HAP-1 (cell line): ENCODE measurements around the gene ARAP3.
A peak's percentile ranks its signal among the peaks of the same experiment; 100 is the strongest.
"Not testable (repeated sequence)": the region's sequence is repeated elsewhere in the genome, so short reads cannot be mapped to it uniquely, and the experiment has no call there.

Experiments used
- DNase-seq, 2 experiments: peaks; one replicate each; pipeline ENCODE4 v3.0.0-alpha.2; 2016 to 2020; ENCODE audit warnings: low spot score in 2 of 2
- H3K27me3 ChIP-seq: fragments of 250-450 bp; sonication (Bioruptor Pico); 2 replicates; pipeline ENCODE4 v1.5.1; 2020; ENCODE audit warnings: low read depth, mild to moderate bottlenecking, moderate library complexity
- H3K36me3 ChIP-seq: fragments of 250-450 bp; sonication (Bioruptor Pico); replicated peaks from 2 replicates; pipeline ENCODE4 v1.5.1; 2020; ENCODE audit warnings: mild to moderate bottlenecking
- H3K4me1 ChIP-seq: fragments of 250-450 bp; sonication (Bioruptor Pico); 2 replicates; pipeline ENCODE4 v1.5.1; 2020; ENCODE audit warnings: mild to moderate bottlenecking
- H3K4me3 ChIP-seq: fragments of 250-450 bp; sonication (Bioruptor Pico); 2 replicates; pipeline ENCODE4 v1.5.1; 2020; ENCODE audit warnings: mild to moderate bottlenecking, moderate library complexity
- H3K9me3 ChIP-seq: fragments of 250-450 bp; sonication (Bioruptor Pico); 2 replicates; pipeline ENCODE4 v1.5.1; 2020; ENCODE audit warnings: mild to moderate bottlenecking, moderate library complexity
- in situ Hi-C: fragments of 300-500 bp; cut with MboI; formaldehyde crosslinking; loops from 3 replicates; pipeline ENCODE4 v1.14.3; 2020; ENCODE audit warnings: low sequenced_read_pairs, inconsistent platforms, mixed read lengths

ARAP3 gene

GRCh38 chr5:141618804-141619554 is 63.1 kb downstream of the ARAP3 start, which contains the start of gene DIAPH1:
Gene DIAPH1 (minus strand): TSS chr5:141619000. CDS start chr5:141618914, 86 bp downstream.
- Histone ChIP-seq H3K27me3 (no peaks in the 10 kb centered on the region), H3K36me3 (peaks cover 37% of the 10 kb centered on the region), H3K9me3 (no peaks in the 10 kb centered on the region), H3K4me1 (peaks cover 24% of the 10 kb centered on the region), H3K4me3 (peak within 1 kb of the TSS; percentile 95)
- in situ Hi-C loops = no loop called here
- peak; percentile 92 to 98 for DNase-seq

DNA sequence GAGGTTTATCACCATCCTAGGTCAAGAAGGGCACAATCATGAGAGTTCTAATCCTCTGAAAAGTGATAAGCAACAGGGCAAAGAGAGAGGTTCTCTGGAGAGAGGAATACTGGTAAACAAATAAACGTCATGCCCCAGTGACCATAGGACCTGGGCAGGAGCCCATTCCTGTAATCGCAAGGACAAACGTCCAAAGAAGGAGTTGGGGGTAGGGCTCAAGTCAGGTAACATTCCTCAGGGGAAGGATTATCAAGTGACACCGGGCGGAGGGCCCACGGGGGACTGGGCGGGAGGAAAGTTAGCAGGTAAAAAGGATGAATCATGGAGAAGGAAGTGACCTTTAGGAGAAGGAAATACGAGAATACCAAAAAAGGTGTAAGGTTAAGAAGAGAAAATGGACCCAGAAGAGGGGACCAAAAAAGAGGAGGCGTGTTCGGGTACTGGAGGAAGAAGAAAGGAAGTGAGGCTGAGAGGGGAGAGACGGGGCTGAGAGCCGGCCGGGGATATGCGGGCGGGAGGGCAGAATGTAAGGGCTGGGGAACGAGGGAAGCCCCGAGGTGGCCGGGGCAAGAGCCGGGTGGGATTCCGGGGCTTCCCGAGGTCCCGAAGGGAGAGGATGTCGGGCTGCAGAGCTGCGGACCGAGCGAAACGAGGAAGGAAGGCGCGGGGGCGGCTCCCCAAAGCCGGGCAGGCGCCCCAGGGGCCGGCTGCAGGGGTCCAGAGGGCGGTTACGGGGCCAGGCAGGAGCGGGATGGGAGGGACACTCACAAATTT is 63.8 kb downstream of the ARAP3 start:
- H3K36me3 ChIP-seq = peaks cover 31% of the 10 kb centered on the region
- H3K4me3 ChIP-seq = peak overlapping the region; percentile 95
- no peaks in the 10 kb centered on the region for H3K9me3 ChIP-seq
- H3K4me1 ChIP-seq = peaks cover 26% of the 10 kb centered on the region
- in situ Hi-C loops = no loop called here
- H3K27me3 ChIP-seq = no peaks in the 10 kb centered on the region
- peak; percentile 40 to 81 for DNase-seq

- peak overlapping the region; percentile 95 for H3K4me3 ChIP-seq
- peaks cover 25% of the 10 kb centered on the region for H3K36me3 ChIP-seq
- peaks cover 28% of the 10 kb centered on the region for H3K4me1 ChIP-seq
- no peaks in the 10 kb centered on the region for H3K27me3 ChIP-seq
- DNase-seq = peak; percentile 31 to 40
- in situ Hi-C loops = no loop called here
- H3K9me3 ChIP-seq = no peaks in the 10 kb centered on the region
These were observed 64.4 kb downstream of the ARAP3 start for GRCh38 chr5:141617682-141618029.

DNA sequence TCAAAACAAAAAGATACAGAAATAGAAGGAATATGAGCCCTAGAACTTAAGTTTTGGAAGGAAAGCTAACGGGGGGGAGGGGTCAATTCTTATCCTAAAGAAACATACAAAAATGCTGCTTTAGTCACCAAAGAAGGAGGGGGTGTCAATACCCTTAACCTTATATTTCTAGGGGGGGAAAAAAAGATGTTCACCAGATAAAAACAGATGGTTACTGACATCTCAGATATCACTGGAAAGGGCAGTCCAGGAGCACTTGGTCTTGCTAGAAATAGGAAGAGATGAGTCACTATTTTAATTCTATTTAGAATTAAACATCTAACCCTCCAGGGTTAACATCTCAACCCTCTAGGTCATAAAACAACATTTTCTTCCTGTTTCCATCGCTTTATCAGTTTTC is 64.9 kb downstream of the ARAP3 start:
- Histone ChIP-seq H3K4me3 (peak overlapping the region; percentile 95), H3K4me1 (peaks cover 28% of the 10 kb centered on the region), H3K36me3 (peaks cover 24% of the 10 kb centered on the region), H3K27me3 (no peaks in the 10 kb centered on the region), H3K9me3 (no peaks in the 10 kb centered on the region)
- no peak for DNase-seq
- in situ Hi-C loops = no loop called here

- no peak for DNase-seq
- in situ Hi-C loops = no loop called here
- no peaks in the 10 kb centered on the region for H3K27me3 ChIP-seq
- peaks cover 17% of the 10 kb centered on the region for H3K36me3 ChIP-seq
- H3K4me1 ChIP-seq = peaks cover 28% of the 10 kb centered on the region
- no peaks in the 10 kb centered on the region for H3K9me3 ChIP-seq
- peak overlapping the region; percentile 9 for H3K4me3 ChIP-seq
These were observed 65.9 kb downstream of the ARAP3 start for GRCh38 chr5:141615991-141616720.

DNA sequence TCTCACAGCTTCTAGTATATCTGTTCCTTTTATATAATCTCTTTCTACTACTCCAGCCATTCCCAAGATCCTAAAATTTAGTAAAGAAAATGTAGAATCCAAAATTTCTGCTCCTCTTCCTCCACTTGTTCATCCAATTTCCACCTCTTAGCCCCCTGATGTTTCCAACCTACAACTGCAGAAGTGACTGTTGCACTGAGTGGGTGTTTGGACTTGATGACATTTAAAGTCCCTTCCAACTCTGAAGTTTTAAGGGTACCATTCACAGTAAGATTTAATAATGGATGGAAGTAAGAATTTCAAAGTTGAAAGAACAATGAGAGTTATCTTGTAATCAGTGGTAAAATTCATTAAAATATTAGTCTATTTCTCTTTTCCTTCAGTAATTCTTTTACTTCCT is 68.7 kb downstream of the ARAP3 start:
- no peak overlapping the region for H3K4me3 ChIP-seq
- no peaks in the 10 kb centered on the region for H3K9me3 ChIP-seq
- H3K27me3 ChIP-seq = no peaks in the 10 kb centered on the region
- peaks cover 23% of the 10 kb centered on the region for H3K4me1 ChIP-seq
- in situ Hi-C loops = no loop called here
- DNase-seq = no peak
- no peaks in the 10 kb centered on the region; the same call in none of the 2 replicates for H3K36me3 ChIP-seq

DNA sequence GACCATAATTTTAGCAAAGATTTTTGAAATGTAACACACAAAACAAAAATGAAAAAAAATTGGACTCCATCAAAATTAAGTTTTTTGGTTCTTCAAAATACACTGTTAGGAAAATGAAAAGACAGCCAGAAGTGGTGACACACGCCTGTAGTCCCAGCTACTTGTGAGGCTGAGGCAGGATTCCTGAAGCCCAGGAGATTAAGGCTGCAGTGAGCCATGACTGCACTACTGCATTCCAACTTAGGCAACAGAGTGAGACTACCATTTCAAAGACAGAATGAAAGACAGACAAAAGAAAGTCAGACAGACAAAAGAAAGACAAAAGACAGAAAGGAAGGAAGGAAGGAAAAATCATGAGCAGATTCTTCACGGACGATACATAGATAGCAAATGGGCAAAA is 70.7 kb downstream of the ARAP3 start:
- in situ Hi-C loops = no loop called here
- Histone ChIP-seq H3K9me3 (no peaks in the 10 kb centered on the region), H3K4me1 (peaks cover 11% of the 10 kb centered on the region), H3K4me3 (no peak overlapping the region), H3K27me3 (no peaks in the 10 kb centered on the region), H3K36me3 (no peaks in the 10 kb centered on the region)
- DNase-seq = no peak

- H3K4me3 ChIP-seq, in situ Hi-C loops: not testable (repeated sequence)
These were observed 72.1 kb downstream of the ARAP3 start for GRCh38 chr5:141609921-141610320.

GRCh38 chr5:141609044-141609443 is 73.0 kb downstream of the ARAP3 start:
- no peak for DNase-seq
- no peaks in the 10 kb centered on the region for H3K36me3 ChIP-seq
- peaks cover 16% of the 10 kb centered on the region for H3K4me1 ChIP-seq
- H3K9me3 ChIP-seq = no peaks in the 10 kb centered on the region
- H3K27me3 ChIP-seq = no peaks in the 10 kb centered on the region
- no peak overlapping the region for H3K4me3 ChIP-seq
- in situ Hi-C loops = no loop called here

More at GRCh38 chr5:141609921-141610320, 72.1 kb downstream of the ARAP3 start:
- H3K4me1 ChIP-seq, DNase-seq, H3K9me3 ChIP-seq, H3K27me3 ChIP-seq, H3K36me3 ChIP-seq: not testable (repeated sequence)

DNA sequence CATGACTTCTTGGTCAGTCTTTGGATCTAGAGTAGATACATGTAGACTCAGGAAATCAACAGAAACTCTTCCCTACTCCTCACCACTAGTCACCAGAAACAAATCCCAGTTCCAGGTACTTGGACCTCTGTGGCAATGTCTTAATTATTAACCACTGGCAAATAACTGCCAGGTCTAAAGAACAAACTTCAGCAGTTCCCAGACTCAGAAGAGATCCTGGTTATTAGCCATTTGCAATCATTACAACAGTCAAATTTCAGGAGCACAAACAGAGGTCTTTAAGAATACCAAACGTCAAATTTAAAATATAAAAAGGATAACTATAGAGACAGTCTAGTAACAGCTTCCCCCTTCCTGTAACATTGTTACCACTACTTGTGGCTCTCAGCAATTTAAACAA is 73.5 kb downstream of the ARAP3 start:
- in situ Hi-C loops = no loop called here
- no peak for DNase-seq
- Histone ChIP-seq H3K4me3 (no peak overlapping the region), H3K27me3 (no peaks in the 10 kb centered on the region), H3K9me3 (no peaks in the 10 kb centered on the region), H3K4me1 (peaks cover 16% of the 10 kb centered on the region), H3K36me3 (no peaks in the 10 kb centered on the region)

DNA sequence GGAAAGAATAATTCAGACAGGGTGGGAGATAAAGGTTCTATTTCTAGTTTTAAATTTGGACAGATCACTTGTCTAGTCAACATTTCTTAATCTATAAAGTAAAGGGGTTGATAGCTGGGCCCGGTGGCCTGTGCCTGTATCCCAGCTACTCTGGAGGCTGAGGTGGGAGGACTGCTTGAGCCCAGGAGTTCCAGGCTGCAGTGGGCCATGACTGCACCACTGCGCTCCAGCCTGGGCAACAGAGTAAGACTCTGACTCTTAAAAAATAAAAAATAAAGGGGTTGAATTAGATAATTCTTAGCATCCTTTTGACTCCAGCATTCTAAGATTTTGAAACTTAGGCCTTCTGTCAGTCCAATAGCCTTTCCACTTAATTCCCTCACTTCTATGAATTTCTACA is 74.0 kb downstream of the ARAP3 start:
- no peaks in the 10 kb centered on the region for H3K36me3 ChIP-seq
- in situ Hi-C loops = no loop called here
- no peak overlapping the region for H3K4me3 ChIP-seq
- DNase-seq = no peak
- no peaks in the 10 kb centered on the region for H3K27me3 ChIP-seq
- peaks cover 15% of the 10 kb centered on the region for H3K4me1 ChIP-seq
- no peaks in the 10 kb centered on the region for H3K9me3 ChIP-seq

DNA sequence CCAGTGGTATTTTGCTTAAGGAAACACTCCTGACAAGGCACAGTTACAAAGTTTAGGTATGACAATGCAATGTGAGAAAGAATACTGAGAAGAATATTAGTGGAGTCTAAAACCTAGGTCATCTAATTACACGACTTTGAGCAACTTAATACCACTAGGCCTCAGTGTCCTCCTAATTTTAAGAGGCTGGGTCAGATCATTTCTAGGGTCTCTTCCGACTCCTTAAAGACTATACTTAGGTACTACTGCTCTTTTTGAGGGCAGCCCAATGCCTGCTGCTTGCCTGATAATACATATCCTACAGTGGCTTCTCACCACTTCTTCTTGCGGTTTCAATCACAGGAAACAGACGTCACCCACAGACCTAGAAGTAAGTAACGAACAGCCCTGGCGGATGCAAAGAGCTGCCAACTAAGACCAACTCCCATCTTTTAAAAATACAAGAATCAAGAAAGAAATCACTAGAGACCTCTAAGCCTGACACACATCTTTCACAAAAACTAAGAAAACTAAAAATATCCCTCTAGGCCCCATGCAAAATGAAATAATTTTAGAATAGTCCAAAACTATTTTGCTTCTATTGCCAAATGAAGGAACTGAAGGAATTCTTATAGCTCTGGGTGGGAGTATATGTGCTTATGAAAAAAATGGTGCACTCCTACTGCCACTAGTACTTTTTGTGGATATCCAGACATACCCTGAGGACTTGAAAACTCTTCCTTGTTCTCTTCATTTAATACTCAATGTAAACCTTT is 76.3 kb downstream of the ARAP3 start:
- Histone ChIP-seq H3K36me3 (peaks cover 4% of the 10 kb centered on the region; the same call in 1 of the 2 replicates), H3K27me3 (no peaks in the 10 kb centered on the region), H3K4me3 (no peak overlapping the region), H3K4me1 (peaks cover 13% of the 10 kb centered on the region), H3K9me3 (no peaks in the 10 kb centered on the region)
- in situ Hi-C loops = no loop called here
- no peak for DNase-seq
